Spleen (tissue), 11 donors: Measurements from ENCODE around the gene LTF. TPM values are rescaled to one million over a fixed set of nuclear protein-coding genes. Genes with fewer than 3 reads are reported as not detected.
A peak's percentile ranks its signal among the peaks of the same experiment; 100 is the strongest.
"Not testable (repeated sequence)": the region's sequence is repeated elsewhere in the genome, so short reads cannot be mapped to it uniquely, and the experiment has no call there.

Experiments
- DNase-seq: peaks from one replicate; pipeline ENCODE4 v3.0.0-alpha.2; 2020
- H3K27ac ChIP-seq, 8 donors: fragments of 200-600 bp; sonication (generic) in 7 of 8; 1 replicate in 4 of 8; 2 replicates in 4 of 8; pipeline versions ENCODE4 v1.5.0 to v1.8.0; 2016 to 2021; ENCODE audit warnings: inconsistent platforms in 4 of 8, mild to moderate bottlenecking in 4 of 8, moderate library complexity in 1 of 8
- H3K27me3 ChIP-seq, 7 donors: fragments of 200-600 bp; sonication (generic) in 6 of 7; replicated peaks in 1 of 7; 1 replicate in 4 of 7; 2 replicates in 3 of 7; pipeline versions ENCODE4 v1.5.0 to v1.8.0; 2016 to 2021; ENCODE audit warnings: inconsistent platforms in 3 of 7, mild to moderate bottlenecking in 1 of 7
- H3K36me3 ChIP-seq, 6 donors: fragments of 200-600 bp; sonication (generic) in 5 of 6; 1 replicate in 4 of 6; 2 replicates in 2 of 6; pipeline versions ENCODE4 v1.5.0 to v1.8.0; 2016 to 2021; ENCODE audit warnings: inconsistent platforms in 2 of 6
- H3K4me1 ChIP-seq, 6 donors: fragments of 200-600 bp; sonication (generic) in 5 of 6; 1 replicate in 3 of 6; 2 replicates in 3 of 6; pipeline versions ENCODE4 v1.5.0 to v1.8.0; 2016 to 2021; ENCODE audit warnings: inconsistent platforms in 3 of 6
- H3K4me3 ChIP-seq, 8 donors: fragments of 200-600 bp; sonication (generic) in 7 of 8; 1 replicate in 4 of 8; 2 replicates in 4 of 8; pipeline versions ENCODE4 v1.5.0 to v1.8.0; 2016 to 2021; ENCODE audit warnings: inconsistent platforms in 4 of 8, mild to moderate bottlenecking in 4 of 8, moderate library complexity in 2 of 8
- H3K9me3 ChIP-seq, 8 donors: fragments of 200-600 bp; sonication (generic) in 7 of 8; 1 replicate in 4 of 8; 2 replicates in 4 of 8; pipeline versions ENCODE4 v1.5.0 to v1.8.0; 2016 to 2021; ENCODE audit warnings: inconsistent platforms in 4 of 8
- CTCF ChIP-seq, 11 experiments: fragments of 200-600 bp in 7 of 11; fragments of 450-650 bp in 4 of 11; sonication (generic) in 4 of 11; IDR thresholded peaks in 8 of 11; conservative IDR thresholded peaks in 3 of 11; 1 replicate in 7 of 11; 2 replicates in 4 of 11; pipeline versions ENCODE4 v1.4.0 to v1.8.0; 2016 to 2021; ENCODE audit warnings: antibody characterized with exemption in 11 of 11, inconsistent platforms in 4 of 11, mild to moderate bottlenecking in 1 of 11
- POLR2A ChIP-seq, 3 donors: fragments of 450-650 bp; IDR thresholded peaks; one replicate each; pipeline ENCODE4 v1.5.1; 2017; ENCODE audit warnings: antibody characterized with exemption in 3 of 3, mild to moderate bottlenecking in 1 of 3
- POLR2AphosphoS5 ChIP-seq, 3 donors: sonication (generic); formaldehyde crosslinking; IDR thresholded peaks; one replicate each; pipeline ENCODE4 v1.5.1; 2017; ENCODE audit warnings: antibody characterized with exemption in 3 of 3
- WGBS, 5 donors: extraction: QIAGEN DNeasy Blood & Tissue Kit in 3 of 5; methylation state at CpG; one replicate each; pipeline versions ENCODE4 v1.1.5 to v1.1.7; 2013 to 2018; 5-methylcytosine and 5-hydroxymethylcytosine counted together
- intact Hi-C: fragments of 100-400 bp; cut with DNase I; formaldehyde crosslinking; loops from one replicate; pipeline ENCODE4 v1.15.0; 2023; ENCODE audit warnings: low total_unique reads
- polyA plus RNA-seq, 3 donors: library from polyadenylated mRNA; stranded (reverse); fragments of 200-250 nt; gene quantifications; one replicate each; pipeline ENCODE4 v1.2.1, GENCODE V29; 2013
- total RNA-seq, 7 donors: library from RNA; depleted of rRNA in 3 of 7; stranded (reverse); fragments of >200 nt in 3 of 7; fragmentation: NEBNext Ultra II Directional in 4 of 7; extraction: Animal tissue kit (Norgen Biotek cat#: 25700) in 4 of 7; gene quantifications; one replicate each; pipeline versions ENCODE4 v1.1.0 to v1.2.1, GENCODE V29; 2016 to 2021
- donor health status: healthy with polysubstance abuse.
- donor health status: DM: no; HTN: no; CAD: no; lungs with moderate emphysema.
- donor health status: DM: no; HTN: no; CAD: no.
- donor health status: Bipolar disorder and iron deficiency.
- donor health status: healthy.
- donor health status: DM: no; HTN: no; CAD: no.
- donor health status: DM: yes; HTN: yes; CAD: no.

The LTF gene
- total and polyA plus RNA-seq, 10 donors: 15.2 to 598 (median 56.0) TPM

GRCh38 chr3:46430879-46431278, 33.8 kb downstream of the LTF start:
- intact Hi-C loops, DNase-seq, H3K4me3 ChIP-seq, H3K27me3 ChIP-seq, H3K27ac ChIP-seq: not testable (repeated sequence)
- Histone ChIP-seq H3K4me1 (peaks cover 0 to 12% (median 3%) of the 10 kb centered on the region in 6 donors), H3K36me3 (peaks cover 0 to 79% (median 12%) of the 10 kb centered on the region in 6 donors), H3K9me3 (peaks cover 0 to 23% (median 9%) of the 10 kb centered on the region in 8 donors)
- 95 to 100% (median 100%) methylated on average over 1 of the region's 1 CpG for WGBS, 5 donors

- WGBS, 5 donors: 82 to 95% (median 85%) methylated on average over 5 of the region's 5 CpGs
- intact Hi-C loops: no loop called here
- Histone ChIP-seq H3K27me3 (no peaks in the 10 kb centered on the region), H3K9me3 (peaks cover 0 to 23% (median 9%) of the 10 kb centered on the region in 8 donors), H3K36me3 (peaks cover 0 to 79% (median 11%) of the 10 kb centered on the region in 6 donors), H3K4me3 (no peak overlapping the region), H3K4me1 (peaks cover 0 to 12% (median 3%) of the 10 kb centered on the region in 6 donors), H3K27ac (no peak overlapping the region)
- TF ChIP-seq POLR2A (IDR thresholded peaks at IDR 0.05) (no peak), CTCF (IDR thresholded peaks at IDR 0.05 in 8 of 11, conservative IDR thresholded peaks at IDR 0.05 in 3 of 11) (no peak), POLR2AphosphoS5 (IDR thresholded peaks at IDR 0.05) (no peak)
- no peak for DNase-seq
These were observed 35.0 kb downstream of the LTF start for GRCh38 chr3:46429671-46430070.

GRCh38 chr3:46429250-46429649, 35.5 kb downstream of the LTF start:
- 84 to 93% (median 90%) methylated on average over 5 of the region's 5 CpGs for WGBS, 5 donors
- Histone ChIP-seq H3K36me3 (peaks cover 0 to 79% (median 7%) of the 10 kb centered on the region in 6 donors), H3K4me1 (peaks cover 0 to 12% (median 3%) of the 10 kb centered on the region in 6 donors), H3K27ac (no peak overlapping the region), H3K27me3 (no peaks in the 10 kb centered on the region), H3K9me3 (peaks cover 0 to 23% (median 9%) of the 10 kb centered on the region in 8 donors), H3K4me3 (no peak overlapping the region)
- intact Hi-C loops: no loop called here
- no peak for DNase-seq
- TF ChIP-seq CTCF (IDR thresholded peaks at IDR 0.05 in 8 of 11, conservative IDR thresholded peaks at IDR 0.05 in 3 of 11): no peak
- TF ChIP-seq POLR2A (IDR thresholded peaks at IDR 0.05): no peak
- TF ChIP-seq POLR2AphosphoS5 (IDR thresholded peaks at IDR 0.05): no peak

- no peaks in the 10 kb centered on the region for H3K27me3 ChIP-seq
- intact Hi-C loops: no loop called here
- DNase-seq: no peak
- peaks cover 0 to 79% (median 0%) of the 10 kb centered on the region in 6 donors for H3K36me3 ChIP-seq
- no peak overlapping the region for H3K27ac ChIP-seq
- peaks cover 0 to 23% (median 9%) of the 10 kb centered on the region in 8 donors for H3K9me3 ChIP-seq
- TF ChIP-seq POLR2A (IDR thresholded peaks at IDR 0.05) (no peak), POLR2AphosphoS5 (IDR thresholded peaks at IDR 0.05) (no peak), CTCF (IDR thresholded peaks at IDR 0.05 in 8 of 11, conservative IDR thresholded peaks at IDR 0.05 in 3 of 11) (peak in 1 of 11 experiments; percentile 9)
- peaks cover 0 to 12% (median 3%) of the 10 kb centered on the region in 6 donors for H3K4me1 ChIP-seq
- H3K4me3 ChIP-seq: no peak overlapping the region
- WGBS, 5 donors: 82 to 87% (median 84%) methylated on average over 10 of the region's 10 CpGs
These were observed 36.5 kb downstream of the LTF start for GRCh38 chr3:46427916-46428833.
